Measurements from ENCODE around the gene SIPA1.

SIPA1 gene

DNA sequence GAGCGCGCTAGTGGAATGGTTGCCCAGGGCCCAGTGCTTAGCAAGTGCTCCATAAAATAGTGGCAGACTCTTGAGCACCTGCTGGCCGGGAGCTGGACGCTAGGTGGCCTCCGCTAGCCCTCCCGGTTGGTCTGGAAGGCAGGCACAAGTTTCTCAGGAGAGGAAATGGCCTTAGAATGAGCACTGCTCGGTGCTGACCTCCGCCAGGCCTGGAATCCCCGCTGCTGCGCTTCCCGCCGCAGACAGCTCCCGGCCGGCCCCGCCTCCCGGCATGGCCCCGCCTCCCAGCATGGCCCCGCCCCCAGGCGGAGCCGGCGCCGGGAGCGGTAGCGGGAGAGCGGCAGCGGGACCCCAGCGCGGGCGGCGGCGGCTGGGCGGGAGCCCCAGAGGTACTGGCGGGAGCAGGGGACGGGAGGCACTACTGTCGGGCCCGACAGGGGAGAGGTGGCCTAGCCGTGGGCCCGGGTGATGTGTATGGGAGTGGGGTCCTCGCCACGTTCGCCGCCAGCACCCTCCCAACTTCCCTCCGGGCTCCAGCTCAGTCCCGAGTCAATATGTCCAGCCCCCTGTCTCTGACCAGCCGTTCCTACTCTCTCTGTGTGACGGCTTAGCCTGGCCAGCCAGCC, at the start of gene SIPA1:
Gene SIPA1, plus strand, starts transcription at position 308 of the 626 bp plus-strand sequence. CDS start 2,821 bp downstream, outside the sequence.
- DNase-seq, result peak; percentile 43

DNA sequence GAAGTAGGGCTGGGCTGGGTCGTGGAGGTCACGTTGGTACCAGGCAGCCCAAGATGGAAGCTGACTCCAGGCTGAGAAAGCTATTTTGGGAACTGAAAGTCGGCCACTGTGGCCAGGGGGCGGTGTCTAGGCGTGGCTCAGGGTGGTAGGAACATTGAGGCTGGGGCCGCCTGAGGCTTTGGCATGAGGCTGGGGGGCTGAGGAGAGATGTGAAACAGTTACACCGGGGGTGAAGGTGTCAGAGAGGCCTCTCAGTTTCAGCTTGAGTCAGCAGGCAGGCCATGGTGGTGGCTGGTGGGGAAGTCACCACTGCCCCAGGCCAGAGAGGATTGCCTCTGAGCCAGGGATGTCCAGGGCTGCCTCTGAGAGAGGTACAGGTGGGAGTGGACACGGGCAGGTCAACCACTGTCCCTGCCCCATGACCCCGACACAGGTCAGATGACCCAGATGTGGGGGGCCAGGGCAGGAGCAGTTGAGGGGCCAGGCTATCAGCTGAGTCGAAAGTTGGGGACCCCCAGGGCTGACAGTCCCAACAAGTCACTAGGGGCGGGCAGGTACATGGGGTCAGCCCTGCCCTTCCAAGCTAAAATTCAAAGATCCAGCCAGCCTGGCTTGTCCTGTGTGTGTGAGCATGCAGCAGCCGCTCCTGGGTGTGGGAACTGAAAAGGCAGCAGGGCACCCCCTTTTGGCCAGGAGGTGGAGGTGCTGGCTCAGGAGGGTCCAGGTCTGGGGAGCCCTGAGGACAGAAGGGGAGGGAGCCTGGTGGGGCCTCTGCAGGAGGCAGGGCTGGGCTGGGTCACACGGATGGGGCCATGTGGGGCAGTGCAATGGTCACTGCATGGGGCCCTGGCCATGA, 49.5 kb upstream of the SIPA1 start:
- DNase-seq, result peak; percentile 78

DNA sequence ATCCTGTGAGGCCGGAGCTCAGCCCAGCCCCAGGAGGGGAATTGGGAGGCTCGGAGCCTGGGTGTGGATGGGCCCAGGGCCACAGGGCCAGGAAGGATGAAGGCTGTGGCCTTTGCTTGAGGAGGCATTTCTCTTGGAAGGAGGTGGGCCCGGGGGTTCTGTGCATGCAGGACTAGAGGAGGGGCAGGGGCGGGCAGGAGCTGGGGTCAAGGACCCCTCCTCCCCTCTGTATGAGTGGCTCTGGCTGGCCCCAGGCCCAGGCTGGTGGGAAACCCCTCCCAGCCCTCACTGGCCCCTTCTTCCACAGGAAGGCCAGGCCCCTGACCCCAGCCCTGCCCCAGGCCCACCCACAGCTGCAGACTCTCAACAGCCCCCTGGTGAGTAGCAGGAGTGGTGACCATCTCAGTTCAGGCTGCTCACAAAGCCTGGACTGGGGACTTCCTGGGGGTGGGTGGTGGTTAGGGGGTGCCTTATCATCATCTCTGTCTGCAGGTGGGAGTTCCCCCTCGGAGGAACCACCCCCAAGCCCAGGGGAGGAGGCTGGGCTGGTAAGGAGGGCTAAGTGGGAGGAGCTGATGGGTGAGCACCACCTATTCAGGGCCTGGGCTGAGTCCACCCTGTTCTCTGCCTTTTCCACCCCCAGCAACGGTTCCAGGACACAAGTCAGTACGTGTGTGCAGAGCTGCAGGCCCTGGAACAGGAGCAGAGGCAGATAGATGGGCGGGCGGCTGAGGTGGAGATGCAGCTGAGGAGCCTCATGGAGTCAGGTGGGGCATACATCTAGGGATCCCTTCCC, 48.3 kb upstream of the SIPA1 start:
- no peak for DNase-seq

GRCh38 chr11:65590240-65590738, 47.6 kb upstream of the SIPA1 start:
- DNase-seq, result no peak

- no peak for DNase-seq
Measured at GRCh38 chr11:65591939-65592857, 45.7 kb upstream of the SIPA1 start.

- no peak for DNase-seq
Measured at GRCh38 chr11:65592858-65593517, 44.9 kb upstream of the SIPA1 start.

GRCh38 chr11:65593518-65594414, 44.1 kb upstream of the SIPA1 start:
- DNase-seq, result peak; percentile 47

DNA sequence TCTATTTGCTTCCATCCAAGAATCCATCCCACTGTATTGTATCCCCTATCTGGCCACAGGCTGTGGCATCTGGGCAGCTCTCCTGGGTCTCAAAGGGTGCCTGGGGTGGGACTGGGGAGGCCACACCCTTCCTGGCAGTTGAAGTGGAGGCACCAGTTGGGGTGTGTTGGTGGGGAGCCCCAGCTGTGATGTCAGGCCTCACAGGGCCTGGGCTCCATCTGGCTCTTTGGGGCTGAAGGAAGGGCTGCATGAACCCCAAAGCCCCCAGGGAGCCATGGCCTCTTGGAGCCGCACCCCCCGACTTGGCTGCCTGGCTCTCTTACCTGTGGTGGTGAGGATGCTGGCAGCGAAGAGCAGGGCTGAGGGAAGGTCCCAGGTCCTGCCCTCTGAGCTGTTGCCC, 42.8 kb upstream of the SIPA1 start:
- DNase-seq, result no peak

- DNase-seq, result no peak
Measured at GRCh38 chr11:65595543-65596281, 42.2 kb upstream of the SIPA1 start, which contains the start of gene KCNK7. KCNK7 (minus strand) TSS chr11:65595800; CDS start chr11:65595772, 28 bp downstream.

- DNase-seq, result no peak
Measured at GRCh38 chr11:65596520-65596919, 41.4 kb upstream of the SIPA1 start.

DNA sequence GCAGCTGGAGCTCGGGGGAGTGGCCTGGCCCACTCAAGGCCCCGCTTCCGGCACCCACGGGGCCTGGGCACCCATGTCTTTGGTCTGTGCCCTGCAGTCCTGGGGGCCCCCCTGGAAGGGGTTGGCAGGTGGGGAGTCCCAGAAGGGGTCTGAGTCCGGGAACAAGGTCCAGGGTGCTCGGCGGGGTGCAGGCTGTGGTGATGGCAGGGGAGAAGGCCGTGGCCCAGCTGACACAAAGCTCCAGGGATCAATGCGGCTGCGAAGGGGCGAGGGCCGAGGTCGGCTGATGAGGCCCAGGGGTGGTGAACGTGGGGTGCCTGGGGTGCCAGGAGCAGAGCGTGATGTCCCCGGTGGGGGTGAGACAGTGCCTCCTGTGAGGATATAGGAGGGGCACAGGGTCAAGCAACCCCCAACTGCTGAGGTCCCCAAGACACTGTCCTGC, 39.6 kb upstream of the SIPA1 start:
- no peak for DNase-seq

DNA sequence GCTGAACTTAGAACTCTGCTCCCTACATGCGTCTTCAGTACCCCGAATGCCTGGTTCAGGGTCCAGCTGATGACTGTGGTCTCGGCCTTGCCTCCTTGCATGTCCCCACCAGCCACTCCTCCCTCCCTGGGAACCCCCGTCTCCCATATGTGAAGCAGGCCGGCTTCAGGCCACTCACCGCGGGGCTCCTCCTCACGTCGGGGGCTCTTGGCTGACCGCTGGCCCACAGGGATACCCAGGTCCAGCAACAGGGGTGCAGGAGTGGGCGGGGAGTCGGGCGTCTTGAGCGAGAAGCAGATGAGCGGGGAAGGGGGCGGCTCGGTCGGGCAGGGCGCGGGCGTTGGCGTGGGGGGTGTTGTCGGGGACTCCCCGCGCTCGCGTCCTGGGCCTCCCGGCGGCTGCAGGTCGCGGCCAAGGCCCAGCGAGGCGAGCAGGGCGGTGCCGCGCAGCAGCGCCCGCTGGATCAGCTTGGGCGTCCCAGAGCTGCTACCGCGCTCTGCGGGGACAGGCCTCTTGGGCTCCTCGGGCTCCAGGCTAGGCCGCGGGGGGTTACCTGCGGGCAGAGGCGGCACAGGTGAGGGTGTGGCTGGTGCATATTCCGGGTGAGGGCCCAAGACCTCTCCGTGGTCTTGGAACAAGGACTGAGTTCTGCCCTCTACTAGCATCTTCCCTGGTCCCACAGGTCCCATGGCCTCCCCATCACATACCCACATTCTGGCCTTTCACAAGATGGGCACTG, 38.5 kb upstream of the SIPA1 start:
- no peak for DNase-seq

- no peak for DNase-seq
Measured at GRCh38 chr11:65599955-65600246, 38.0 kb upstream of the SIPA1 start.

- DNase-seq, result no peak
Measured at GRCh38 chr11:65604258-65604657, 33.6 kb upstream of the SIPA1 start.

DNA sequence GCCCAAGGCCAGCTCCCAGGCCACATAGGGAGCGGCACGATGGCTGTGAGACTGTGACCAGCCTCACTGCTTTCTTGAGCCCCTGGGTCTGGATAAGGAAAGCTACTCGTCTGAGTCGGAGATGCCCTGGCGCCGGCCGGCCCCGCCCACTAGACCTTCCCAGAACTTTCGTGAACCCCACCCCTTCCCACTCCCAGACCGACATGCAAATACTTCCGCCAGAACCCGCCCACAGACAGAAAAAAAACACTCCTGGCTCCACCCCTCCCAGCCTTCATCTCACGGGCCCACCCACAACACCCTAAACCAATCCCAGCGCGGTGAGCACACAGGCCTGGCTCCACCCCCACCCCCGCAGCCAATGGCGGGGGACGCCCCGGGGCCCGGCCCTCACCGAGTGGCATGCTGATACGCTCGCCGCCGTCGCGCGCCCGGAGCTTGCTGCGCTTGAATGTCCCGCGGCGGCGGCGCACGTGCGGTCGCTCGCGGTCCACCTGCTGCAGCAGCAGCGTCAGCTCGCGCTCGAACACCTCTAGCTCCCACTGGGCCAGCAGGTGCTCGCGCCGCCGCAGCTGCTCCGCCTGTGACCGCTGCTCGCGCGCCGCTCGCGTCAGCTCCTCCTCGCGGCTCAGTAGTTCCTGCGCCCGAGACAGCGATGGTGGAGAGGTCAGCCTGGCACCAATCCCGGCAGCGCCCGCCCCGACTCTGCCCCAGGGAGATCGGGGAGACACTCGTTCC, 30.9 kb upstream of the SIPA1 start:
- DNase-seq, result no peak

GRCh38 chr11:65607614-65608426, 30.1 kb upstream of the SIPA1 start:
- DNase-seq, result no peak

DNA sequence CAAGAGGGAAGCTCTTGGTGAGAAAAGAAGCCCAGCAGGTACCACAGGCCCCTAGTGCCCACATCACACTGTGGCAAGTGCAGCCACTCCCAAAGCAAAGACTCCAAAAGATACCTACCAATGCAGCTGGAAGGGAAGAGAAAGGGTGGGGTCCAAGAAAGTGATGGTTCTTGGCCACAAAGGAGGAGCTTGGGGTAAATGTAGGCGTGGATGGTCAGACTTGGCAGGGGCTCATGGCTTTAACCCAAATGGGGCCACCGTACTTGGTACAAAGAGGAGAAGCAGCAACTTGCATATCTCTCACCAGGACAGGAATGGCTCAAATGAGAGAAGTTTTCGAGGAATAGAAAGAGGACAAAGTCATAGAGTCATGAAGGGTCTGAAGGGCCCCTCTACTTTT, 28.7 kb upstream of the SIPA1 start:
- DNase-seq, result no peak
